ENCODE results near the gene FOXN1.

GRCh38 chr17:28549236-28550132 is 43.3 kb downstream of the FOXN1 start:
- no peak for TF ChIP-seq CTCF (IDR thresholded peaks at IDR 0.05)
- no peak for TF ChIP-seq SP1 (CRISPR knock-in tag; conservative IDR thresholded peaks at IDR 0.05)
- no peak for TF ChIP-seq USF2 (CRISPR knock-in tag; IDR thresholded peaks at IDR 0.05)

Measured in WTC11 (cell line).